ENCODE data around the gene KCND3.

GRCh38 chr1:111934106-111934852, 55.2 kb downstream of the KCND3 start:
- no peak for TF ChIP-seq PATZ1 (CRISPR knock-in tag; IDR thresholded peaks at IDR 0.05; ENCODE audit: borderline replicate concordance)
- no peak for TF ChIP-seq ZNF70 (CRISPR knock-in tag; IDR thresholded peaks at IDR 0.05)
- no peak for TF ChIP-seq ZFP3 (CRISPR knock-in tag; IDR thresholded peaks at IDR 0.05)
- TF ChIP-seq TOX (CRISPR knock-in tag; IDR thresholded peaks at IDR 0.05; ENCODE audit: borderline replicate concordance), result no peak
- TF ChIP-seq GLIS3 (CRISPR knock-in tag; IDR thresholded peaks at IDR 0.05), result no peak

Data from SK-N-SH treated with all-trans-retinoic acid at 6 μM for 48 hours (cell line).